AG10803 (cell line): Measurements from ENCODE around the gene SBF1.

ENCODE experiments used
- DNase-seq: peaks from one replicate; pipeline ENCODE4 v3.0.0; 2010; ENCODE audit warnings: low read depth
- H3K4me3 ChIP-seq: 2 replicates; pipeline ENCODE4 v1.5.1; 2011; ENCODE audit warnings: mild to moderate bottlenecking, low read length, control low read depth
- CTCF ChIP-seq: conservative IDR thresholded peaks from 2 replicates; pipeline ENCODE4 v1.5.1; 2011; ENCODE audit warnings: mild to moderate bottlenecking, low read length, control low read depth, inconsistent platforms

Gene SBF1

DNA sequence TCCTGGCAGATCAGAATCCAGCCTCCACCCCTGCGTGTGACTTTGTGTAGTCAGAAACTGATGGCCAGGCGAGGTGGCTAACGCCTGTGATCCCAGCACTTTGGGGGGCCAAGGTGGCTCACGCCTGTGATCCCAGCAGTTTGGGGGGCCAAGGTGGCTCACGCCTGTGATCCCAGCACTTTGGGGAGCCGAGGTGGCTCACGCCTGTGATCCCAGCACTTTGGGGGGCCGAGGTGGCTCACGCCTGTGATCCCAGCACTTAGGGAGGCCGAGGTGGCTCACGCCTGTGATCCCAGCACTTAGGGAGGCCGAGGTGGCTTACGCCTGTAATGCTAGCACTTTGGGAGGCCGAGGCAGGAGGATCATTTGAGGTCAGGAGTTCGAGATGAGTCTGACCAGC is 38.3 kb upstream of the SBF1 start:
- H3K4me3 ChIP-seq = no peak overlapping the region
- DNase-seq = no peak
- no peak for TF ChIP-seq CTCF

GRCh38 chr22:50508897-50509296 is 34.1 kb upstream of the SBF1 start:
- no peak for TF ChIP-seq CTCF
- no peak for DNase-seq
- H3K4me3 ChIP-seq = peak overlapping the region; percentile 86

GRCh38 chr22:50507991-50508884 is 33.4 kb upstream of the SBF1 start, which contains the start of gene NCAPH2:
TSS of gene NCAPH2 (plus strand) at chr22:50508224. CDS start at chr22:50508338, 114 bp downstream.
- no peak for TF ChIP-seq CTCF
- peak within 1 kb of the TSS; percentile 97 for H3K4me3 ChIP-seq
- DNase-seq = peak; percentile 94

- H3K4me3 ChIP-seq = peak within 1 kb of the TSS; percentile 97
- TF ChIP-seq CTCF = no peak
- no peak for DNase-seq
These were observed 32.7 kb upstream of the SBF1 start, which contains the start of gene LMF2 for GRCh38 chr22:50507421-50507990. TSS of gene LMF2 (minus strand) at chr22:50507702. CDS start at chr22:50507675, 27 bp downstream.

GRCh38 chr22:50506611-50507420 is 32.0 kb upstream of the SBF1 start:
- no peak for TF ChIP-seq CTCF
- DNase-seq = no peak
- peak overlapping the region; percentile 97 for H3K4me3 ChIP-seq

DNA sequence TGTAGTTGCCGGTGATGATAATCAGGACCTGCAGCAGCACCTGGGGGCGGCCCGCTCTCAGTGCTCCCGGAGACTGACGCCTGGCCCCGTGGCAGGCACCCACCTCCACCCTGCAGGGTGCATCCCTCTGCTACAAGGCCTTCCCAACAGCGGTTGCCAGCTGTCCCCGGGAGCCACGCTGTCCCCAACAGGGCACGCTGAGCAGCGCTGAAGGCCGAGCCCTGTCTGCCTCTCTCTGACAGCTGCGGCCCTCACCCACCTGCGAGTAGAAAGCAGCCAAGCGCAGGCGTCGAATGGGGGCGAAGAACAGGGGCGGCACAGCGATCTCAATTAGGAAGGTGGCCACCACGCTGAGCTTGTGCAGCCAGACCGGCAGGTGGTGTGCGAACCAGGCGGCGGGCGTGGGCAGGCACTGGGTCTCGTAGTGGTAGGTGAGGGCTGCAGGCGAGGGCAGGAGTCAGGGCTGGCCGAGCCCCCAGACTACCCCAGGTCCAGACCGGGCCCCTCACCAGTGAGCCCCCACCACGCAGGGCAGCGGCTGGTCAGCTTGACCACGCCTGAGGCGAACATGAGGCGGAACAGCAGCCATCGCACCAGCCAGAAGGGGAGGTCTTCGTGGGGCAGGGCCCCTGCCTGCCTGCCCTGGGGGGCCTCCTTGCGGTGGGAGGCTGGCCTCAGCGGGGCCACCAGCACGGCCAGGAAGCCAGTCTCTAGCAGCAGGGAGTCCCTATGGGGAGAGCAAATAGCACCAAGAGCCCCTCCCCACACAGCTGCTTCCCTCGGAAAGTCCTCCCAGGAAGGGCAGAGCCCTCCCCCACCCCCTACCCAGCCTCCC is 31.2 kb upstream of the SBF1 start:
- TF ChIP-seq CTCF = no peak
- DNase-seq = no peak
- peak overlapping the region; percentile 97 for H3K4me3 ChIP-seq
